Smooth muscle cell (in vitro differentiated cells): ENCODE results near the gene TTBK2. TPM values are rescaled to one million over a fixed set of nuclear protein-coding genes. Genes with fewer than 3 reads are reported as not detected.

ENCODE experiments used
- DNase-seq: peaks from one replicate; lab custom pipeline; 2025; ENCODE audit not compliant: unreplicated experiment; lab: John Stamatoyannopoulos, UW
- H2AFZ ChIP-seq: fragments of 200-600 bp; sonication (generic); 2 replicates; pipeline ENCODE4 v1.6.0; 2016; ENCODE audit warnings: antibody characterized with exemption, low read depth, mild to moderate bottlenecking
- H3F3A ChIP-seq: fragments of 200-600 bp; sonication (generic); 2 replicates; pipeline ENCODE4 v1.6.0; 2017; ENCODE audit warnings: antibody characterized with exemption, low read depth
- H3K27ac ChIP-seq: fragments of 200-600 bp; sonication (generic); 2 replicates; pipeline ENCODE4 v1.5.1; 2016; ENCODE audit warnings: low read depth, mild to moderate bottlenecking
- H3K27me3 ChIP-seq: fragments of 200-600 bp; sonication (generic); 2 replicates; pipeline ENCODE4 v1.6.1; 2016; ENCODE audit warnings: low read depth, mild to moderate bottlenecking
- H3K36me3 ChIP-seq: fragments of 200-600 bp; sonication (generic); 2 replicates; pipeline ENCODE4 v1.5.1; 2016; ENCODE audit warnings: low read depth
- H3K4me1 ChIP-seq: fragments of 200-600 bp; sonication (generic); 2 replicates; pipeline ENCODE4 v1.5.1; 2016; ENCODE audit warnings: low read depth
- H3K4me2 ChIP-seq: fragments of 200-600 bp; sonication (generic); 2 replicates; pipeline ENCODE4 v1.6.0; 2016; ENCODE audit warnings: mild to moderate bottlenecking
- H3K4me3 ChIP-seq: fragments of 200-600 bp; sonication (generic); 2 replicates; pipeline ENCODE4 v1.5.1; 2016; ENCODE audit warnings: mild to moderate bottlenecking
- H3K79me2 ChIP-seq: fragments of 200-600 bp; sonication (generic); 2 replicates; pipeline ENCODE4 v1.6.0; 2016; ENCODE audit warnings: low read depth, mild to moderate bottlenecking
- H3K9ac ChIP-seq: fragments of 200-600 bp; sonication (generic); 2 replicates; pipeline ENCODE4 v1.6.0; 2016; ENCODE audit warnings: low read depth
- H3K9me3 ChIP-seq: fragments of 200-600 bp; sonication (generic); replicated peaks from 2 replicates; pipeline ENCODE4 v1.5.1; 2016; ENCODE audit warnings: low read depth
- H4K20me1 ChIP-seq: fragments of 200-600 bp; sonication (generic); 2 replicates; pipeline ENCODE4 v1.6.0; 2016; ENCODE audit warnings: low read depth
- CTCF ChIP-seq: fragments of 200-600 bp; sonication (generic); IDR thresholded peaks from 2 replicates; pipeline ENCODE4 v1.5.1; 2017; ENCODE audit warnings: borderline replicate concordance, mild to moderate bottlenecking, antibody characterized with exemption; ENCODE audit not compliant: insufficient read depth, poor library complexity, severe bottlenecking
- WGBS: methylation state at CpG from one replicate; pipeline ENCODE4 v1.1.7; 2016; ENCODE audit warnings: low lambda C conversion rate; 5-methylcytosine and 5-hydroxymethylcytosine counted together
- polyA plus RNA-seq: library from polyadenylated mRNA; unstranded; fragments of >200 nt; fragmentation: Nextera tagmentation; extraction: Ambion mirVana; gene quantifications from 2 replicates; pipeline ENCODE4 v1.2.1, GENCODE V29; 2016
- total RNA-seq: library from RNA; depleted of rRNA; stranded (reverse); fragments of >200 nt; gene quantifications from 2 replicates; pipeline ENCODE4 v1.2.3, GENCODE V29; 2014

The TTBK2 gene
- total and polyA plus RNA-seq, 2 experiments from 2014 or later = 6.6 to 11.1 TPM

GRCh38 chr15:42819786-42820185 lies 100.8 kb downstream of the TTBK2 start:
- no peak for TF ChIP-seq CTCF

GRCh38 chr15:42811433-42811832 lies 109.1 kb downstream of the TTBK2 start:
- no peak for DNase-seq
- H3K9me3 ChIP-seq = no peaks in the 10 kb centered on the region
- H3K36me3 ChIP-seq = no peaks in the 10 kb centered on the region
- H3K9ac ChIP-seq = no peak overlapping the region
- no peak overlapping the region for H3K27ac ChIP-seq
- no peak for TF ChIP-seq CTCF
- H3K27me3 ChIP-seq = no peaks in the 10 kb centered on the region
- no peak overlapping the region for H2AFZ ChIP-seq
- H3K4me1 ChIP-seq = no peaks in the 10 kb centered on the region
- H3F3A ChIP-seq = no peaks in the 10 kb centered on the region
- H3K4me2 ChIP-seq = no peak overlapping the region
- H3K4me3 ChIP-seq = no peak overlapping the region
- H3K79me2 ChIP-seq = no peaks in the 10 kb centered on the region
- H4K20me1 ChIP-seq = no peaks in the 10 kb centered on the region

More at GRCh38 chr15:42819786-42820185, 100.8 kb downstream of the TTBK2 start:
- H3K27me3 ChIP-seq = no peaks in the 10 kb centered on the region
- no peaks in the 10 kb centered on the region for H3F3A ChIP-seq
- H4K20me1 ChIP-seq = no peaks in the 10 kb centered on the region
- H3K27ac ChIP-seq = no peak overlapping the region
- H3K36me3 ChIP-seq = no peaks in the 10 kb centered on the region
- 85% methylated on average over 1 of the region's 1 CpG for WGBS
- H2AFZ ChIP-seq = no peak overlapping the region
- DNase-seq = no peak
- H3K9me3 ChIP-seq = no peaks in the 10 kb centered on the region
- no peaks in the 10 kb centered on the region for H3K79me2 ChIP-seq
- no peak overlapping the region for H3K9ac ChIP-seq
- H3K4me2 ChIP-seq = no peak overlapping the region
- H3K4me1 ChIP-seq = no peaks in the 10 kb centered on the region
- no peak overlapping the region for H3K4me3 ChIP-seq

- H3K79me2 ChIP-seq = no peaks in the 10 kb centered on the region
- H3K36me3 ChIP-seq = no peaks in the 10 kb centered on the region
- TF ChIP-seq CTCF = no peak
- H2AFZ ChIP-seq = no peak overlapping the region
- no peak overlapping the region for H3K27ac ChIP-seq
- no peak overlapping the region for H3K4me2 ChIP-seq
- H3K9me3 ChIP-seq = no peaks in the 10 kb centered on the region
- no peaks in the 10 kb centered on the region for H3K4me1 ChIP-seq
- no peaks in the 10 kb centered on the region for H4K20me1 ChIP-seq
- no peak for DNase-seq
- WGBS = 96% methylated on average over 1 of the region's 1 CpG
- no peak overlapping the region for H3K9ac ChIP-seq
- H3K4me3 ChIP-seq = no peak overlapping the region
- no peaks in the 10 kb centered on the region for H3F3A ChIP-seq
- no peaks in the 10 kb centered on the region for H3K27me3 ChIP-seq
Measured at GRCh38 chr15:42808913-42809312, 111.7 kb downstream of the TTBK2 start.

GRCh38 chr15:42805266-42805665 lies 115.3 kb downstream of the TTBK2 start:
- no peak for DNase-seq
- H4K20me1 ChIP-seq = no peaks in the 10 kb centered on the region
- no peak overlapping the region for H3K27ac ChIP-seq
- no peaks in the 10 kb centered on the region for H3F3A ChIP-seq
- no peaks in the 10 kb centered on the region for H3K4me1 ChIP-seq
- no peaks in the 10 kb centered on the region for H3K36me3 ChIP-seq
- over 99% methylated on average over 5 of the region's 5 CpGs for WGBS
- H3K4me3 ChIP-seq = no peak overlapping the region
- no peak overlapping the region for H2AFZ ChIP-seq
- TF ChIP-seq CTCF = no peak
- H3K9me3 ChIP-seq = no peaks in the 10 kb centered on the region
- H3K4me2 ChIP-seq = no peak overlapping the region
- no peak overlapping the region for H3K9ac ChIP-seq
- no peaks in the 10 kb centered on the region for H3K79me2 ChIP-seq
- no peaks in the 10 kb centered on the region for H3K27me3 ChIP-seq
